WTC11 (cell line): ENCODE measurements around the gene SHOC1. TPM values are rescaled to one million over a fixed set of nuclear protein-coding genes. Genes with fewer than 3 reads are reported as not detected.

Source experiments
- ATAC-seq: fragments of 200-7000 bp; cut with Tn5 transposase; 2 replicates; pipeline ENCODE4 v1.10.0; 2021; ENCODE audit warnings: mild to moderate bottlenecking, moderate library complexity
- CTCF ChIA-PET: fragments of 300-600 bp; sonication (Branson Sonifier 250); formaldehyde crosslinking; loops from one replicate; lab custom pipeline; 2021; ENCODE audit warnings: antibody characterized with exemption; lab: Charles Lee
- POLR2A ChIA-PET: fragments of 350-600 bp; sonication (Branson Sonifier 250); formaldehyde crosslinking; loops from one replicate; lab custom pipeline; 2021; ENCODE audit warnings: antibody characterized with exemption; lab: Charles Lee
- DNase-seq: peaks from one replicate; pipeline ENCODE4 v3.0.0; 2021; ENCODE audit warnings: low spot score
- H3K27ac Mint-ChIP-seq: 2 replicates; pipeline ENCODE4 v1.8.0; 2021; ENCODE audit warnings: mixed read lengths
- H3K27me3 Mint-ChIP-seq: 2 replicates; pipeline ENCODE4 v1.8.0; 2021; ENCODE audit warnings: low read depth, mild to moderate bottlenecking, moderate library complexity, mixed read lengths
- H3K36me3 Mint-ChIP-seq: 2 replicates; pipeline ENCODE4 v1.8.0; 2021; ENCODE audit warnings: mixed read lengths
- H3K4me1 Mint-ChIP-seq: 2 replicates; pipeline ENCODE4 v1.8.0; 2022; ENCODE audit warnings: mixed read lengths
- H3K4me3 Mint-ChIP-seq: 2 replicates; pipeline ENCODE4 v1.8.0; 2021; ENCODE audit warnings: mild to moderate bottlenecking, moderate library complexity, mixed read lengths
- H3K9me3 Mint-ChIP-seq: 2 replicates; pipeline ENCODE4 v1.8.0; 2021; ENCODE audit warnings: mixed read lengths
- GRHL2 ChIP-seq: fragments of 250-450 bp; sonication (Bioruptor Pico); IDR thresholded peaks from 2 replicates; pipeline ENCODE4 v1.8.0; 2022; ENCODE audit warnings: mild to moderate bottlenecking, moderate library complexity; ENCODE audit not compliant: insufficient replicate concordance, severe bottlenecking
- IRF2 ChIP-seq: sonication (generic); formaldehyde crosslinking; IDR thresholded peaks from 2 replicates; pipeline ENCODE4 v1.8.0; 2022; ENCODE audit warnings: low read depth, missing genetic modification reagents, borderline replicate concordance
- JAZF1 ChIP-seq: fragments of 250-450 bp; sonication (Bioruptor Pico); IDR thresholded peaks from 2 replicates; pipeline ENCODE4 v1.9.0; 2021; ENCODE audit warnings: moderate library complexity, mild to moderate bottlenecking, inconsistent platforms
- NR2C2 ChIP-seq: sonication (generic); formaldehyde crosslinking; IDR thresholded peaks from 2 replicates; pipeline ENCODE4 v1.8.0; 2022; ENCODE audit warnings: mild to moderate bottlenecking, missing genetic modification reagents
- TEAD1 ChIP-seq: sonication (generic); formaldehyde crosslinking; IDR thresholded peaks from 2 replicates; pipeline ENCODE4 v1.8.0; 2022; ENCODE audit warnings: mild to moderate bottlenecking, missing genetic modification reagents
- ZNF396 ChIP-seq: fragments of 250-450 bp; sonication (Bioruptor Pico); IDR thresholded peaks from 2 replicates; pipeline ENCODE4 v1.8.0; 2021; ENCODE audit warnings: mild to moderate bottlenecking, moderate library complexity, borderline replicate concordance
- total RNA-seq: library from RNA; stranded (reverse); gene quantifications from 3 replicates; pipeline ENCODE4 v1.2.3, GENCODE V29; 2021
- TF ChIP-seq, protein P1 (sequence below): sonication (generic); formaldehyde crosslinking; IDR thresholded peaks from 2 replicates; pipeline ENCODE4 v1.8.1; 2023; ENCODE audit warnings: mild to moderate bottlenecking, missing genetic modification reagents, borderline replicate concordance
- TF ChIP-seq, protein P2 (sequence below): fragments of 250-450 bp; sonication (Bioruptor Pico); IDR thresholded peaks from 2 replicates; pipeline ENCODE4 v1.9.0; 2021; ENCODE audit warnings: moderate library complexity, mild to moderate bottlenecking, inconsistent platforms, borderline replicate concordance
- TF ChIP-seq, protein P3 (sequence below): sonication (generic); formaldehyde crosslinking; IDR thresholded peaks from 2 replicates; pipeline ENCODE4 v1.8.1; 2023; ENCODE audit warnings: mild to moderate bottlenecking, missing genetic modification reagents, moderate library complexity
- TF ChIP-seq, protein P4 (sequence below): fragments of 250-450 bp; sonication (Bioruptor Pico); IDR thresholded peaks from 2 replicates; pipeline ENCODE4 v1.9.0; 2021; ENCODE audit warnings: mild to moderate bottlenecking
- TF ChIP-seq, protein P5 (sequence below): sonication (generic); formaldehyde crosslinking; IDR thresholded peaks from 2 replicates; pipeline ENCODE4 v1.8.1; 2023; ENCODE audit warnings: mild to moderate bottlenecking, moderate library complexity, missing genetic modification reagents
- TF ChIP-seq, protein P6 (sequence below): sonication (generic); formaldehyde crosslinking; IDR thresholded peaks from 2 replicates; pipeline ENCODE4 v1.8.0; 2023; ENCODE audit warnings: missing genetic modification reagents

The SHOC1 gene
- total RNA-seq, 1 experiment from 2014 or later = not detected

DNA sequence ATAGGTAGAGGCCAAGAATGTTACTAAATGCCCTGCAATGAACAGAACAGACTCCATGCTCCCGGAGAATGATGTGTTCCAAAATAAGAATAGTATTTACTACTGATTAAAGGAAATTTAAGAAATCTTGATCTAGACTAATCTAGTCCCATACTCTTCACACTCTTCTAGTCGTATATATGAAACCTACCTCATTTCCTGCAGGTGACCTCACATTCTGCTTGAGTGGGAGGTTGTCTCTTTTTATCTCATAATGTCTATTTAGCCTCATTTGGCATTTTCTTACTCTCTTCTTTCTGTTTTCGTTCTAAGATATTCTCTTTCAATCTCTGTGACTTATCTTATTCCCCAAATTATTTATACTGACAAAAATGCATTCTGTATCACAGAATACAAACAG, 9.2 kb upstream of the SHOC1 start (continued):
- TF ChIP-seq, protein P1, sequence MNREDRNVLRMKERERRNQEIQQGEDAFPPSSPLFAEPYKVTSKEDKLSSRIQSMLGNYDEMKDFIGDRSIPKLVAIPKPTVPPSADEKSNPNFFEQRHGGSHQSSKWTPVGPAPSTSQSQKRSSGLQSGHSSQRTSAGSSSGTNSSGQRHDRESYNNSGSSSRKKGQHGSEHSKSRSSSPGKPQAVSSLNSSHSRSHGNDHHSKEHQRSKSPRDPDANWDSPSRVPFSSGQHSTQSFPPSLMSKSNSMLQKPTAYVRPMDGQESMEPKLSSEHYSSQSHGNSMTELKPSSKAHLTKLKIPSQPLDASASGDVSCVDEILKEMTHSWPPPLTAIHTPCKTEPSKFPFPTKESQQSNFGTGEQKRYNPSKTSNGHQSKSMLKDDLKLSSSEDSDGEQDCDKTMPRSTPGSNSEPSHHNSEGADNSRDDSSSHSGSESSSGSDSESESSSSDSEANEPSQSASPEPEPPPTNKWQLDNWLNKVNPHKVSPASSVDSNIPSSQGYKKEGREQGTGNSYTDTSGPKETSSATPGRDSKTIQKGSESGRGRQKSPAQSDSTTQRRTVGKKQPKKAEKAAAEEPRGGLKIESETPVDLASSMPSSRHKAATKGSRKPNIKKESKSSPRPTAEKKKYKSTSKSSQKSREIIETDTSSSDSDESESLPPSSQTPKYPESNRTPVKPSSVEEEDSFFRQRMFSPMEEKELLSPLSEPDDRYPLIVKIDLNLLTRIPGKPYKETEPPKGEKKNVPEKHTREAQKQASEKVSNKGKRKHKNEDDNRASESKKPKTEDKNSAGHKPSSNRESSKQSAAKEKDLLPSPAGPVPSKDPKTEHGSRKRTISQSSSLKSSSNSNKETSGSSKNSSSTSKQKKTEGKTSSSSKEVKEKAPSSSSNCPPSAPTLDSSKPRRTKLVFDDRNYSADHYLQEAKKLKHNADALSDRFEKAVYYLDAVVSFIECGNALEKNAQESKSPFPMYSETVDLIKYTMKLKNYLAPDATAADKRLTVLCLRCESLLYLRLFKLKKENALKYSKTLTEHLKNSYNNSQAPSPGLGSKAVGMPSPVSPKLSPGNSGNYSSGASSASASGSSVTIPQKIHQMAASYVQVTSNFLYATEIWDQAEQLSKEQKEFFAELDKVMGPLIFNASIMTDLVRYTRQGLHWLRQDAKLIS (CRISPR knock-in tag) = no peak
- no peak for TF ChIP-seq ZNF396 (CRISPR knock-in tag)
- TF ChIP-seq GRHL2 = no peak

DNA sequence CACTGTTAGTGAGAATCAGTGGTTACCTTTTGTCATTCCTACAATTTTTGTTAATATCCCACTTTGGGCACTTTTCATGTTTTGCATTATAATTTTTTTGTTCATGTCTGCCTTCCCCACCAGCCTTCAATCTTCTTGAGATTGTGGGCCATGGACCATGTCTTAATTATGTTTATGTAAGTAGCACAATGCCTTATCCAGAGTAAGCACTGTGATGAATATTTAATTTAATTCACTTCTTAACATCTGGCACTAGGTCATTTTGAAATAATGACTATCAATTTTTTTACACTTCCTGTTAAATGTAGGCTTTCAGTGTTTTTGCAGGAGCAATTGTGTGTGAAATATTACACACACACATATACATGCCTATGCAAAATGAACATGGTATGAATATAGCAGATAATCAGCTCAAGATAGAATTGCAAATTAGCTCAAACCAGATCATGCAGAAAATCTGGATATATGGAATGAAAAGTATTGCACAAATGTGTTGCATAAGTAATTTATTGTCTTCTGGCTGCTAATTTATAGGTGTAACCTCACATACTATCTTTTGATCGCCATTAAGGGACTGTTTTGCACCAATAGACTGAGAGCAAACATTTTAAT, 5.3 kb upstream of the SHOC1 start:
- ChIA-PET CTCF (no interaction called here), POLR2A (no interaction called here)
- ATAC-seq = no peak
- H3K27ac Mint-ChIP-seq = no peak overlapping the region
- H3K4me1 Mint-ChIP-seq = no peaks in the 10 kb centered on the region
- no peak overlapping the region for H3K4me3 Mint-ChIP-seq
- H3K9me3 Mint-ChIP-seq = no peaks in the 10 kb centered on the region
- no peak for TF ChIP-seq NR2C2 (CRISPR knock-in tag)
- TF ChIP-seq TEAD1 (CRISPR knock-in tag) = no peak
- TF ChIP-seq, protein P2, sequence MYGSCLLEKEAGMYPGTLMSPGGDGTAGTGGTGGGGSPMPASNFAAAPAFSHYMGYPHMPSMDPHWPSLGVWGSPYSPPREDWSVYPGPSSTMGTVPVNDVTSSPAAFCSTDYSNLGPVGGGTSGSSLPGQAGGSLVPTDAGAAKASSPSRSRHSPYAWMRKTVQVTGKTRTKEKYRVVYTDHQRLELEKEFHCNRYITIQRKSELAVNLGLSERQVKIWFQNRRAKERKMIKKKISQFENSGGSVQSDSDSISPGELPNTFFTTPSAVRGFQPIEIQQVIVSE (CRISPR knock-in tag) = no peak
- TF ChIP-seq, protein P3, sequence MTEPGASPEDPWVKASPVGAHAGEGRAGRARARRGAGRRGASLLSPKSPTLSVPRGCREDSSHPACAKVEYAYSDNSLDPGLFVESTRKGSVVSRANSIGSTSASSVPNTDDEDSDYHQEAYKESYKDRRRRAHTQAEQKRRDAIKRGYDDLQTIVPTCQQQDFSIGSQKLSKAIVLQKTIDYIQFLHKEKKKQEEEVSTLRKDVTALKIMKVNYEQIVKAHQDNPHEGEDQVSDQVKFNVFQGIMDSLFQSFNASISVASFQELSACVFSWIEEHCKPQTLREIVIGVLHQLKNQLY (CRISPR knock-in tag) = no peak
- TF ChIP-seq IRF2 (CRISPR knock-in tag) = no peak
- TF ChIP-seq, protein P4, sequence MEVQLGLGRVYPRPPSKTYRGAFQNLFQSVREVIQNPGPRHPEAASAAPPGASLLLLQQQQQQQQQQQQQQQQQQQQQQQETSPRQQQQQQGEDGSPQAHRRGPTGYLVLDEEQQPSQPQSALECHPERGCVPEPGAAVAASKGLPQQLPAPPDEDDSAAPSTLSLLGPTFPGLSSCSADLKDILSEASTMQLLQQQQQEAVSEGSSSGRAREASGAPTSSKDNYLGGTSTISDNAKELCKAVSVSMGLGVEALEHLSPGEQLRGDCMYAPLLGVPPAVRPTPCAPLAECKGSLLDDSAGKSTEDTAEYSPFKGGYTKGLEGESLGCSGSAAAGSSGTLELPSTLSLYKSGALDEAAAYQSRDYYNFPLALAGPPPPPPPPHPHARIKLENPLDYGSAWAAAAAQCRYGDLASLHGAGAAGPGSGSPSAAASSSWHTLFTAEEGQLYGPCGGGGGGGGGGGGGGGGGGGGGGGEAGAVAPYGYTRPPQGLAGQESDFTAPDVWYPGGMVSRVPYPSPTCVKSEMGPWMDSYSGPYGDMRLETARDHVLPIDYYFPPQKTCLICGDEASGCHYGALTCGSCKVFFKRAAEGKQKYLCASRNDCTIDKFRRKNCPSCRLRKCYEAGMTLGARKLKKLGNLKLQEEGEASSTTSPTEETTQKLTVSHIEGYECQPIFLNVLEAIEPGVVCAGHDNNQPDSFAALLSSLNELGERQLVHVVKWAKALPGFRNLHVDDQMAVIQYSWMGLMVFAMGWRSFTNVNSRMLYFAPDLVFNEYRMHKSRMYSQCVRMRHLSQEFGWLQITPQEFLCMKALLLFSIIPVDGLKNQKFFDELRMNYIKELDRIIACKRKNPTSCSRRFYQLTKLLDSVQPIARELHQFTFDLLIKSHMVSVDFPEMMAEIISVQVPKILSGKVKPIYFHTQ (CRISPR knock-in tag) = no peak
- TF ChIP-seq, protein P5, sequence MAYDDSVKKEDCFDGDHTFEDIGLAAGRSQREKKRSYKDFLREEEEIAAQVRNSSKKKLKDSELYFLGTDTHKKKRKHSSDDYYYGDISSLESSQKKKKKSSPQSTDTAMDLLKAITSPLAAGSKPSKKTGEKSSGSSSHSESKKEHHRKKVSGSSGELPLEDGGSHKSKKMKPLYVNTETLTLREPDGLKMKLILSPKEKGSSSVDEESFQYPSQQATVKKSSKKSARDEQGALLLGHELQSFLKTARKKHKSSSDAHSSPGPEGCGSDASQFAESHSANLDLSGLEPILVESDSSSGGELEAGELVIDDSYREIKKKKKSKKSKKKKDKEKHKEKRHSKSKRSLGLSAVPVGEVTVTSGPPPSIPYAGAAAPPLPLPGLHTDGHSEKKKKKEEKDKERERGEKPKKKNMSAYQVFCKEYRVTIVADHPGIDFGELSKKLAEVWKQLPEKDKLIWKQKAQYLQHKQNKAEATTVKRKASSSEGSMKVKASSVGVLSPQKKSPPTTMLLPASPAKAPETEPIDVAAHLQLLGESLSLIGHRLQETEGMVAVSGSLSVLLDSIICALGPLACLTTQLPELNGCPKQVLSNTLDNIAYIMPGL (CRISPR knock-in tag) = no peak
- TF ChIP-seq JAZF1 (CRISPR knock-in tag) = no peak
- TF ChIP-seq, protein P6, sequence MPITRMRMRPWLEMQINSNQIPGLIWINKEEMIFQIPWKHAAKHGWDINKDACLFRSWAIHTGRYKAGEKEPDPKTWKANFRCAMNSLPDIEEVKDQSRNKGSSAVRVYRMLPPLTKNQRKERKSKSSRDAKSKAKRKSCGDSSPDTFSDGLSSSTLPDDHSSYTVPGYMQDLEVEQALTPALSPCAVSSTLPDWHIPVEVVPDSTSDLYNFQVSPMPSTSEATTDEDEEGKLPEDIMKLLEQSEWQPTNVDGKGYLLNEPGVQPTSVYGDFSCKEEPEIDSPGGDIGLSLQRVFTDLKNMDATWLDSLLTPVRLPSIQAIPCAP = no peak
- TF ChIP-seq, all 79 proteins: peak for 0
- no peak for DNase-seq
- Mint-ChIP-seq H3K27me3 (no peaks in the 10 kb centered on the region), H3K36me3 (no peaks in the 10 kb centered on the region)
